PC-9 (cell line): ENCODE data around the gene CTXN3. TPM values are rescaled to one million over a fixed set of nuclear protein-coding genes. Genes with fewer than 3 reads are reported as not detected.

Experiments used
- BruUV-seq: library from RNA; stranded (reverse); fragments of 400-500 nt; replicated peaks from 2 replicates; lab custom pipeline; 2021; lab: Mats Ljungman, UMichigan
- CTCF ChIA-PET: fragments of 300-600 bp; sonication (Branson Sonifier 250); formaldehyde crosslinking; loops from one replicate; lab custom pipeline; 2022; ENCODE audit warnings: antibody characterized with exemption; lab: Charles Lee
- POLR2A ChIA-PET: fragments of 300-600 bp; sonication (Branson Sonifier 250); formaldehyde crosslinking; loops from one replicate; lab custom pipeline; 2022; ENCODE audit warnings: antibody characterized with exemption; ENCODE audit not compliant: unreplicated experiment; lab: Charles Lee
- DNase-seq, 2 experiments: peaks; one replicate each; pipeline versions ENCODE4 v3.0.0 to v3.0.0-alpha.2; 2015 to 2022; ENCODE audit warnings: mixed read lengths in 1 of 2
- H2AFZ ChIP-seq: fragments of 200-600 bp; sonication (generic); 2 replicates; pipeline ENCODE4 v1.8.1; 2017; ENCODE audit warnings: antibody characterized with exemption
- H3F3A ChIP-seq: fragments of 200-600 bp; sonication (generic); 2 replicates; pipeline ENCODE4 v1.8.1; 2017; ENCODE audit warnings: antibody characterized with exemption, mild to moderate bottlenecking, low read depth; ENCODE audit not compliant: insufficient read depth
- H3K27ac ChIP-seq: fragments of 200-600 bp; sonication (generic); 2 replicates; pipeline ENCODE4 v1.6.1; 2016; ENCODE audit warnings: mixed run types
- H3K27me3 ChIP-seq: fragments of 200-600 bp; sonication (generic); 2 replicates; pipeline ENCODE4 v1.6.1; 2016; ENCODE audit warnings: low read depth, mixed run types; ENCODE audit not compliant: insufficient read depth
- H3K36me3 ChIP-seq: fragments of 200-600 bp; sonication (generic); 2 replicates; pipeline ENCODE4 v1.6.1; 2016; ENCODE audit warnings: low read depth, mixed run types
- H3K4me1 ChIP-seq: fragments of 200-600 bp; sonication (generic); replicated peaks from 2 replicates; pipeline ENCODE4 v1.6.1; 2016; ENCODE audit warnings: mixed run types; ENCODE audit not compliant: insufficient read depth
- H3K4me2 ChIP-seq: fragments of 200-600 bp; sonication (generic); 2 replicates; pipeline ENCODE4 v1.6.1; 2017; ENCODE audit warnings: mixed run types
- H3K4me3 ChIP-seq: fragments of 200-600 bp; sonication (generic); 2 replicates; pipeline ENCODE4 v1.6.1; 2016; ENCODE audit warnings: mixed run types
- H3K79me2 ChIP-seq: fragments of 200-600 bp; sonication (generic); 2 replicates; pipeline ENCODE4 v1.6.1; 2017; ENCODE audit warnings: low read depth, mixed run types
- H3K9me2 ChIP-seq: fragments of 200-600 bp; sonication (generic); 2 replicates; pipeline ENCODE4 v1.8.1; 2017; ENCODE audit warnings: mild to moderate bottlenecking; ENCODE audit not compliant: insufficient read depth
- H3K9me3 ChIP-seq: fragments of 200-600 bp; sonication (generic); 2 replicates; pipeline ENCODE4 v1.8.1; 2016; ENCODE audit warnings: low read depth; ENCODE audit not compliant: insufficient read depth
- H4K20me1 ChIP-seq: fragments of 200-600 bp; sonication (generic); 2 replicates; pipeline ENCODE4 v1.8.1; 2017; ENCODE audit not compliant: insufficient read depth
- EZH2 ChIP-seq: fragments of 200-600 bp; sonication (generic); IDR thresholded peaks from 2 replicates; pipeline ENCODE4 v1.8.0; 2017; ENCODE audit warnings: antibody characterized with exemption, low read depth
- intact Hi-C: fragments of 100-400 bp; cut with micrococcal nuclease; formaldehyde crosslinking; loops from one replicate; pipeline ENCODE4 v1.10.0; 2022; ENCODE audit not compliant: unreplicated experiment
- total RNA-seq: library from RNA; stranded (reverse); gene quantifications from 2 replicates; pipeline ENCODE4 v1.2.3, GENCODE V29; 2021
- TF ChIP-seq, protein P1 (sequence below): fragments of 200-600 bp; sonication (generic); conservative IDR thresholded peaks from 2 replicates; pipeline ENCODE4 v1.6.1; 2017; ENCODE audit warnings: mixed run types, antibody characterized with exemption, mild to moderate bottlenecking, moderate library complexity

The CTXN3 gene
- total RNA-seq, 1 experiment from 2014 or later = not detected

DNA sequence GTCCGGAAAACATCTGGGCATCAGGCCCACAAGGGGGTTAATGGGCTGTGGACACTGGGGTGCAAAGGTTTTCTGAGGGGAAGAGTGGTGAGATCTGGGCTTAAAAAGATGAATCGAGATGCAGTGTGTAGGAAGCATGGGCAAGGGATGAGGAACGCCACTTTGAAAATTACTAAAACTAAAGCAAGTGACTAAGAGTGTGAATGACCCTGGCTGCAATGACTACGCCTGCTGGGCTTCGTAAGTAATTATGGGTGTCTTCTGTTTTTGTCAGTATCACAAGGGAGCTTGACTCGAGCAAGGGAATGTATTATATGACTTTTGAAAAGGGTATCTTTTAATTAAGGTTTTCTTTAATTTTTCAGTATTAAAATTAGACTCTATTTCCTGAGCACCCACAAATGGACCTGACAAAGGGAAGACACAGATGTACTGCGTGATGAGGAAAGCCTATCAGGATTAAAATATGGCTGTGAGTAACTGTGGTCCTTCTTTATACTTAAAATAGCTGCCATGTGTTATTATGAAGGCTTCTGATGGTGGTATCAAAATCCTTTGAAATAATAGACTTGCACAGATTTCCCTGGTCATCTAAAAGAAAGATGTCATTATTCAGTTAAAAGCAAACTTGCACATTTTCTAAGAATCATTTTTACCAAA is 4.2 kb downstream of the CTXN3 start:
- Histone ChIP-seq H3K27ac (no peak overlapping the region), H3K4me2 (no peak overlapping the region), H3K9me2 (no peaks in the 10 kb centered on the region), H3K27me3 (no peaks in the 10 kb centered on the region), H3K9me3 (no peaks in the 10 kb centered on the region), H3K4me1 (no peaks in the 10 kb centered on the region), H3K36me3 (no peaks in the 10 kb centered on the region), H3F3A (no peaks in the 10 kb centered on the region), H4K20me1 (no peaks in the 10 kb centered on the region), H3K79me2 (no peaks in the 10 kb centered on the region), H3K4me3 (no peak overlapping the region), H2AFZ (no peak overlapping the region)
- no peak for TF ChIP-seq EZH2
- TF ChIP-seq, protein P1, sequence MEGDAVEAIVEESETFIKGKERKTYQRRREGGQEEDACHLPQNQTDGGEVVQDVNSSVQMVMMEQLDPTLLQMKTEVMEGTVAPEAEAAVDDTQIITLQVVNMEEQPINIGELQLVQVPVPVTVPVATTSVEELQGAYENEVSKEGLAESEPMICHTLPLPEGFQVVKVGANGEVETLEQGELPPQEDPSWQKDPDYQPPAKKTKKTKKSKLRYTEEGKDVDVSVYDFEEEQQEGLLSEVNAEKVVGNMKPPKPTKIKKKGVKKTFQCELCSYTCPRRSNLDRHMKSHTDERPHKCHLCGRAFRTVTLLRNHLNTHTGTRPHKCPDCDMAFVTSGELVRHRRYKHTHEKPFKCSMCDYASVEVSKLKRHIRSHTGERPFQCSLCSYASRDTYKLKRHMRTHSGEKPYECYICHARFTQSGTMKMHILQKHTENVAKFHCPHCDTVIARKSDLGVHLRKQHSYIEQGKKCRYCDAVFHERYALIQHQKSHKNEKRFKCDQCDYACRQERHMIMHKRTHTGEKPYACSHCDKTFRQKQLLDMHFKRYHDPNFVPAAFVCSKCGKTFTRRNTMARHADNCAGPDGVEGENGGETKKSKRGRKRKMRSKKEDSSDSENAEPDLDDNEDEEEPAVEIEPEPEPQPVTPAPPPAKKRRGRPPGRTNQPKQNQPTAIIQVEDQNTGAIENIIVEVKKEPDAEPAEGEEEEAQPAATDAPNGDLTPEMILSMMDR = no peak
- no TSS peak for BruUV-seq
- no peak for DNase-seq
- ChIA-PET CTCF (no interaction called here), POLR2A (no interaction called here)
- intact Hi-C loops = no loop called here

DNA sequence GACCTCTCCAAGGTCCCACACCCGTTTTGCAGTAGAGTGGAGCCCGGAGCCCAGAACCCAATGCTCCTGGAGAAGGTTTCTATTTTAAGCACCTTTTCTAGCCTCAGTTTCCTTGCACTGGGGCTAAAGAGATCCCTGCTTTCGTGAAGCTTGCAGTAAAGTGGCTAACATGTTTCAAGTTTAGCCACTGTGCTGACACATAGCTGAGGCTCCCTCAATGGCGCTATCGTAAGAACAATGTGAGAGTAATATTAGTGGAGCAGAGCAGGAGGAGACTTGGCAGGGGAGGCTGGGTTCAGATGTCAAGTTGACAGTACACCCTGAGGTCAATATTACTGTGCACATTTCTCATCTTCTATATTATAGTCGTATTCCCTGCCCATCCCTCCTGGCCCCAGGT is 7.9 kb downstream of the CTXN3 start:
- BruUV-seq = no TSS peak
- ChIA-PET CTCF (no interaction called here), POLR2A (no interaction called here)
- Histone ChIP-seq H3K4me1 (no peaks in the 10 kb centered on the region), H3K79me2 (no peaks in the 10 kb centered on the region), H2AFZ (no peak overlapping the region), H3F3A (no peaks in the 10 kb centered on the region), H3K27me3 (no peaks in the 10 kb centered on the region), H4K20me1 (no peaks in the 10 kb centered on the region), H3K9me2 (no peaks in the 10 kb centered on the region), H3K36me3 (no peaks in the 10 kb centered on the region), H3K9me3 (no peaks in the 10 kb centered on the region), H3K4me2 (no peak overlapping the region), H3K27ac (no peak overlapping the region), H3K4me3 (no peak overlapping the region)
- no peak for DNase-seq
- TF ChIP-seq, protein P1 = no peak
- TF ChIP-seq EZH2 = no peak
- intact Hi-C loops = no loop called here

DNA sequence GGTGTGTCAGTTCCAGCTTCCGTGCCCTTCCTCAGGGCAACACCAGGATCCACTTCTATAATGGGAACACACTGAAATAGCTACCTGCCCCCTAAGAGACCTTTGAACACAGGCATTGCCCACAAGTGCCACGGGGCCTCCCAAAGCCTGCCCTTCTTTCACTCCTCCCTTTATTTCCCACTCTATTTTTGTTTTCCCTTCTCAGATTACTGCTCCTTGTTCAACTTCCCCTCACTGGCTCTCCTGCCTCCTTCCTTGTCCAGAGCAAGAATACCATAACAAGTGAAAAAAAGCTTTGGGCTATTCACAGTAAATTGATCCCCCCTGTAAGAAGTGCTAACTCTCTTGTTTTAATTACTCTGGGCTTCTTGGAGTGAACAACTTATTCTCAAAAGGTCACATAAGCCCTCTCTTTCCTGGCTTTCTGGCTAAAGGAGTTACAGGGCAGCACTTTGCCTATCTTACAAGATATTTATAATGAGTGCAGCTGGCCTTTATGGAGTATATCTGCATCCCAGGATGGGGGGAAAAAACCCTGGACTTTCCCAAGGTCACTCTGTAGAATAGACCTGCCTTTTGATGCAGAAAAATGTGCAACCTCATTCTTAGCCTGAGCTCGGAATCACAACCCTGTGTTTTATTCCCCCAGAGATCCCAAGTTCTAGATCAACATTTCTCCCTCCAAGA is 11.3 kb downstream of the CTXN3 start:
- H3F3A ChIP-seq = no peaks in the 10 kb centered on the region
- ChIA-PET POLR2A (no interaction called here), CTCF (no interaction called here)
- H4K20me1 ChIP-seq = no peaks in the 10 kb centered on the region
- H3K36me3 ChIP-seq = no peaks in the 10 kb centered on the region
- no peak overlapping the region for H3K4me3 ChIP-seq
- no peak overlapping the region; the same call in 1 of the 2 replicates for H2AFZ ChIP-seq
- H3K9me2 ChIP-seq = no peaks in the 10 kb centered on the region
- no peak for DNase-seq
- H3K4me2 ChIP-seq = no peak overlapping the region
- TF ChIP-seq EZH2 = no peak
- TF ChIP-seq, protein P1 = no peak
- H3K79me2 ChIP-seq = no peaks in the 10 kb centered on the region
- no peaks in the 10 kb centered on the region for H3K27me3 ChIP-seq
- no peaks in the 10 kb centered on the region for H3K4me1 ChIP-seq
- H3K27ac ChIP-seq = no peak overlapping the region
- H3K9me3 ChIP-seq = no peaks in the 10 kb centered on the region
- BruUV-seq = no TSS peak
- intact Hi-C loops = no loop called here
